Measurements from ENCODE around the gene CREB5. TPM values are rescaled to one million over a fixed set of nuclear protein-coding genes. Genes with fewer than 3 reads are reported as not detected.

Gene CREB5
- total and polyA plus RNA-seq, 2 of the 8 experiments (the other 6 are each of a cell fraction or from before 2014, with no cell fraction given): 2.4 to 2.7 TPM

DNA sequence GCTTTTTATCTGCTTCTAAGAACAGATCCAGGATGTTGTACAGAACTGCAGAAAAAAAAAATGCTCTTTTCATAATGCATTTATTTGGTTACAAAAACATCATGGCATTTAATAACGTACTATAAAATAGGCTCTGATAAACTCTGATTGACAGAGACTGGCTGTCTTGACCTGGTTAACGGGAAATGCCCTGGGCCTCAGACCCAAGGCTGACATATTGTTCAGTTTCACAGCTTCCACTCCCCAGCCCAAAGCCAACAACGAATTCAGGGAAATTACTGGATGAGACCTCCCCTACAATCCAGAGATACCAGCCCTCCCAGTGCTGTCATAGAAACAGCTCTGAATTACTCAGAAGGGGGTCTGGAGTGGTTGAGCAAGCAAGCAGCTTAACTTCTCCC, 260.1 kb downstream of the CREB5 start:
- no peak for FAIRE-seq
- H3K27ac ChIP-seq (ENCODE audit: low read depth, low read length): no peak overlapping the region
- no peak overlapping the region for H3K23ac ChIP-seq (ENCODE audit: insufficient read length)
- no peak overlapping the region for H3K56ac ChIP-seq (replicated peaks; ENCODE audit: insufficient read length, low read depth, low read length)
- no peak overlapping the region for H2BK20ac ChIP-seq (ENCODE audit: low read length)
- no peak overlapping the region for H3K4ac ChIP-seq (replicated peaks; ENCODE audit: insufficient read length, low read depth, low read length)
- H2BK12ac ChIP-seq (ENCODE audit: low read depth, low read length): no peak overlapping the region; the same call in 1 of the 2 replicates
- ChIA-PET CTCF (ENCODE audit: partially characterized antibody) (interaction anchor here (0.6 kb wide), 1 partner anchor 1005 kb away, joined by 3 read pairs; no protein-coding TSS in a partner anchor), POLR2A (ENCODE audit: partially characterized antibody) (interaction anchor here (1.6 kb wide), 1 partner anchor 13 kb away, joined by 4 read pairs; no protein-coding TSS in a partner anchor)
- no peaks in the 10 kb centered on the region for H4K20me1 ChIP-seq (replicated peaks in 1 of 2; ENCODE audit: control insufficient read depth in 1 of 2, insufficient read depth in 2 of 2, low read length in 2 of 2)
- no peaks in the 10 kb centered on the region for H3K79me1 ChIP-seq (ENCODE audit: low read depth, low read length)
- no peak overlapping the region for H2BK15ac ChIP-seq (ENCODE audit: low read length)
- no peak overlapping the region; a peak in 1 of 4 replicates for H3K4me2 ChIP-seq (ENCODE audit: insufficient read depth in 1 of 2, low read depth in 2 of 2, low read length in 2 of 2)
- 72% methylated on average over 3 of the region's 3 CpGs; no CpG with 5 or more reads in 1 of the 2 experiments for WGBS, 2 experiments (ENCODE audit: extremely low coverage in 1 of 2, insufficient coverage in 1 of 2, insufficient read length in 1 of 2, insufficient replicate concordance in 2 of 2, low coverage in 1 of 2, low lambda C conversion rate in 2 of 2, missing lambda C conversion rate in 1 of 2)
- H4K8ac ChIP-seq (ENCODE audit: extremely low read depth, insufficient read depth, low read length): no peak overlapping the region
- no peak overlapping the region for H3K9ac ChIP-seq (replicated peaks in 1 of 4; ENCODE audit: extremely low read depth in 1 of 4, low read depth in 3 of 4, low read length in 3 of 4)
- no peaks in the 10 kb centered on the region for H3K79me2 ChIP-seq (ENCODE audit: control insufficient read depth in 1 of 2, insufficient read depth in 2 of 2, low read length in 2 of 2)
- TF ChIP-seq POU5F1 (IDR thresholded peaks at IDR 0.05; ENCODE audit: low read depth, low read length): no peak
- TF ChIP-seq SRF (IDR thresholded peaks at IDR 0.05; ENCODE audit: low read depth, low read length): no peak
- no peak for TF ChIP-seq GABPA (IDR thresholded peaks at IDR 0.05; ENCODE audit: borderline replicate concordance, insufficient read depth, low read length)
- peak; percentile 71 for TF ChIP-seq CEBPB (IDR thresholded peaks at IDR 0.05; ENCODE audit: low read depth, low read length)
- H3K23me2 ChIP-seq (ENCODE audit: low read depth, low read length): no peaks in the 10 kb centered on the region; the same call in 1 of the 2 replicates
- H3K4me3 ChIP-seq (ENCODE audit: extremely low read depth in 1 of 4, insufficient read depth in 2 of 4, low read depth in 3 of 4, low read length in 4 of 4): no peak overlapping the region
- H2AFZ ChIP-seq (ENCODE audit: low read length): no peak overlapping the region
- H3K14ac ChIP-seq (ENCODE audit: insufficient read length): no peak overlapping the region
- H3K4me1 ChIP-seq (replicated peaks in 1 of 4; ENCODE audit: control insufficient read depth in 3 of 4, insufficient read depth in 4 of 4, low read length in 3 of 4): peaks cover 2 to 21% (median 10%) of the 10 kb centered on the region in 4 experiments; a peak in 6 of 7 replicates
- H3K36me3 ChIP-seq (ENCODE audit: control insufficient read depth in 2 of 4, insufficient read depth in 4 of 4, low read length in 3 of 4): no peaks in the 10 kb centered on the region
- H3K9me3 ChIP-seq (ENCODE audit: insufficient read depth in 2 of 2, low read depth in 1 of 2, low read length in 1 of 2): no peaks in the 10 kb centered on the region
- no peak overlapping the region for H2AK5ac ChIP-seq (ENCODE audit: low read depth, low read length)
- DNase-seq (ENCODE audit: low read depth in 1 of 2, low spot score in 2 of 2): no peak
- H4K91ac ChIP-seq (replicated peaks; ENCODE audit: insufficient read length, low read length): no peak overlapping the region
- no peak overlapping the region for H4K5ac ChIP-seq (ENCODE audit: insufficient read length, low read depth, low read length)
- H3K27me3 ChIP-seq (replicated peaks in 1 of 4; ENCODE audit: control insufficient read depth in 3 of 4, extremely low read depth in 1 of 4, insufficient read depth in 3 of 4, low read length in 3 of 4): no peaks in the 10 kb centered on the region
- H2BK5ac ChIP-seq (ENCODE audit: low read depth, low read length): no peak overlapping the region
- H2BK120ac ChIP-seq (replicated peaks; ENCODE audit: low read depth, low read length): no peak overlapping the region
- H3K18ac ChIP-seq (ENCODE audit: extremely low read depth, low read length): no peak overlapping the region
